HFFc6 (cell line): ENCODE measurements around the gene SYNPO2. TPM values are rescaled to one million over a fixed set of nuclear protein-coding genes. Genes with fewer than 3 reads are reported as not detected.
A peak's percentile ranks its signal among the peaks of the same experiment; 100 is the strongest.

ENCODE experiments used
- DNase-seq: peaks from one replicate; pipeline ENCODE4 v3.0.0-alpha.2; 2018
- H3K27ac Mint-ChIP-seq: 2 replicates; pipeline ENCODE4 v1.8.0; 2020; ENCODE audit warnings: mild to moderate bottlenecking, mixed read lengths
- H3K27me3 Mint-ChIP-seq: 2 replicates; pipeline ENCODE4 v1.8.0; 2021; ENCODE audit warnings: mild to moderate bottlenecking, moderate library complexity, mixed read lengths; ENCODE audit not compliant: insufficient read depth
- H3K36me3 Mint-ChIP-seq: 2 replicates; pipeline ENCODE4 v1.8.0; 2021; ENCODE audit warnings: low read depth, mixed read lengths
- H3K4me1 Mint-ChIP-seq: 2 replicates; pipeline ENCODE4 v1.8.0; 2020; ENCODE audit warnings: low read depth, mixed read lengths
- H3K4me3 Mint-ChIP-seq: 2 replicates; pipeline ENCODE4 v1.8.0; 2020; ENCODE audit warnings: mild to moderate bottlenecking, moderate library complexity, mixed read lengths
- H3K9me3 Mint-ChIP-seq: 2 replicates; pipeline ENCODE4 v1.8.0; 2020; ENCODE audit warnings: mild to moderate bottlenecking, mixed read lengths
- total RNA-seq, 6 experiments: library from RNA; stranded (reverse); fragmentation: NEBNext Ultra II Directional; extraction: Animal tissue kit (Norgen Biotek cat#: 25700); gene quantifications; 2 replicates in 1 of 6; 3 replicates in 5 of 6; pipeline ENCODE4 v1.2.3, GENCODE V29; 2021
- TF ChIP-seq, protein P1 (sequence below): fragments of 200-600 bp; sonication (generic); IDR thresholded peaks from 2 replicates; pipeline ENCODE4 v1.5.0; 2021; ENCODE audit warnings: antibody characterized with exemption, mild to moderate bottlenecking

The SYNPO2 gene
- total RNA-seq, 6 experiments from 2014 or later = 11.6 to 36.7 (median 12.0) TPM

GRCh38 chr4:118883861-118884260, 4.8 kb upstream of the SYNPO2 start:
- TF ChIP-seq, protein P1, sequence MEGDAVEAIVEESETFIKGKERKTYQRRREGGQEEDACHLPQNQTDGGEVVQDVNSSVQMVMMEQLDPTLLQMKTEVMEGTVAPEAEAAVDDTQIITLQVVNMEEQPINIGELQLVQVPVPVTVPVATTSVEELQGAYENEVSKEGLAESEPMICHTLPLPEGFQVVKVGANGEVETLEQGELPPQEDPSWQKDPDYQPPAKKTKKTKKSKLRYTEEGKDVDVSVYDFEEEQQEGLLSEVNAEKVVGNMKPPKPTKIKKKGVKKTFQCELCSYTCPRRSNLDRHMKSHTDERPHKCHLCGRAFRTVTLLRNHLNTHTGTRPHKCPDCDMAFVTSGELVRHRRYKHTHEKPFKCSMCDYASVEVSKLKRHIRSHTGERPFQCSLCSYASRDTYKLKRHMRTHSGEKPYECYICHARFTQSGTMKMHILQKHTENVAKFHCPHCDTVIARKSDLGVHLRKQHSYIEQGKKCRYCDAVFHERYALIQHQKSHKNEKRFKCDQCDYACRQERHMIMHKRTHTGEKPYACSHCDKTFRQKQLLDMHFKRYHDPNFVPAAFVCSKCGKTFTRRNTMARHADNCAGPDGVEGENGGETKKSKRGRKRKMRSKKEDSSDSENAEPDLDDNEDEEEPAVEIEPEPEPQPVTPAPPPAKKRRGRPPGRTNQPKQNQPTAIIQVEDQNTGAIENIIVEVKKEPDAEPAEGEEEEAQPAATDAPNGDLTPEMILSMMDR = peak; percentile 65
- no peak for DNase-seq
- peaks cover 8% of the 10 kb centered on the region for H3K27me3 Mint-ChIP-seq

GRCh38 chr4:118884716-118885115, 3.9 kb upstream of the SYNPO2 start:
- no peaks in the 10 kb centered on the region for H3K9me3 Mint-ChIP-seq
- H3K27ac Mint-ChIP-seq = no peak overlapping the region
- H3K27me3 Mint-ChIP-seq = peaks cover 7% of the 10 kb centered on the region
- peaks cover 18% of the 10 kb centered on the region for H3K4me1 Mint-ChIP-seq
- no peak for DNase-seq
- H3K36me3 Mint-ChIP-seq = no peaks in the 10 kb centered on the region
- H3K4me3 Mint-ChIP-seq = no peak overlapping the region
- TF ChIP-seq, protein P1 = no peak

More at GRCh38 chr4:118883861-118884260, 4.8 kb upstream of the SYNPO2 start:
- no peak overlapping the region for H3K4me3 Mint-ChIP-seq
- no peaks in the 10 kb centered on the region for H3K36me3 Mint-ChIP-seq
- peaks cover 10% of the 10 kb centered on the region for H3K4me1 Mint-ChIP-seq
- H3K27ac Mint-ChIP-seq = no peak overlapping the region
- peaks cover 1% of the 10 kb centered on the region for H3K9me3 Mint-ChIP-seq

DNA sequence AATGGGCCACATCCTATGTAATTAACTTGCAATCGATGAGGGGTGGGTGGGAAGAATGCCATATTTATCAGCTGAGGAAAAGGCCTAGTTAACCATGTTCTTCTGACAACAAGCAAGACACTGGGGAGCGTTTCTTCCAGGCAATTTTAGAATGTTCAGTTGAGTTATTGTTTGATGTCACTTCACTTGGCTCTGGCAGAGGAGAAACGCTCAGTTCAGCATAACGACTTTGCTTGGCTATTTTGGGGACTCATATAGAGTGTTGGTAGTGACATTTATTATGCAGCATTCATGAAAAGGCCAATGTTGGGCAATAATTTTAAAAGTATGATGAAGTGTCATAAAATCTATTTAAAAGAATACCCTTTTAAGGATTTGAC, 648 bp downstream of the SYNPO2 start:
- peak overlapping the region; percentile 87 for H3K4me3 Mint-ChIP-seq
- TF ChIP-seq, protein P1 = no peak
- H3K4me1 Mint-ChIP-seq = peaks cover 37% of the 10 kb centered on the region
- no peaks in the 10 kb centered on the region for H3K36me3 Mint-ChIP-seq
- no peaks in the 10 kb centered on the region for H3K9me3 Mint-ChIP-seq
- H3K27me3 Mint-ChIP-seq = no peaks in the 10 kb centered on the region; the same call in 1 of the 2 replicates
- H3K27ac Mint-ChIP-seq = peak overlapping the region; percentile 46
- no peak for DNase-seq

GRCh38 chr4:118894034-118894433, 5.4 kb downstream of the SYNPO2 start:
- no peak overlapping the region for H3K27ac Mint-ChIP-seq
- no peaks in the 10 kb centered on the region for H3K36me3 Mint-ChIP-seq
- no peak for DNase-seq

GRCh38 chr4:118898221-118898620, 9.6 kb downstream of the SYNPO2 start:
- no peaks in the 10 kb centered on the region for H3K9me3 Mint-ChIP-seq
- H3K4me1 Mint-ChIP-seq = peaks cover 13% of the 10 kb centered on the region
- H3K27ac Mint-ChIP-seq = no peak overlapping the region
- H3K4me3 Mint-ChIP-seq = no peak overlapping the region
- TF ChIP-seq, protein P1 = no peak
- no peaks in the 10 kb centered on the region; the same call in 1 of the 2 replicates for H3K27me3 Mint-ChIP-seq
- no peaks in the 10 kb centered on the region for H3K36me3 Mint-ChIP-seq
- DNase-seq = no peak

More at GRCh38 chr4:118894034-118894433, 5.4 kb downstream of the SYNPO2 start:
- Mint-ChIP-seq H3K27me3 (no peaks in the 10 kb centered on the region; the same call in 1 of the 2 replicates), H3K4me1 (peaks cover 38% of the 10 kb centered on the region), H3K4me3 (no peak overlapping the region), H3K9me3 (no peaks in the 10 kb centered on the region)
- TF ChIP-seq, protein P1 = no peak

- no peaks in the 10 kb centered on the region; the same call in 1 of the 2 replicates for H3K27me3 Mint-ChIP-seq
- DNase-seq = no peak
- no peak overlapping the region for H3K4me3 Mint-ChIP-seq
- TF ChIP-seq, protein P1 = no peak
- H3K4me1 Mint-ChIP-seq = peaks cover 13% of the 10 kb centered on the region
- H3K9me3 Mint-ChIP-seq = no peaks in the 10 kb centered on the region
- H3K27ac Mint-ChIP-seq = no peak overlapping the region
- H3K36me3 Mint-ChIP-seq = no peaks in the 10 kb centered on the region
Measured at GRCh38 chr4:118898684-118899138, 10.1 kb downstream of the SYNPO2 start.
